K562 (cell line): ENCODE results near the gene PCDHGA7. TPM values are rescaled to one million over a fixed set of nuclear protein-coding genes. Genes with fewer than 3 reads are reported as not detected.

Source experiments
- ATF2 ChIP-seq: sonication (generic); formaldehyde crosslinking; IDR thresholded peaks from 2 replicates; pipeline ENCODE4 v1.8.1; 2022; ENCODE audit warnings: missing genetic modification reagents
- FOSL1 ChIP-seq: fragments of 200-800 bp; sonication (Bioruptor generic); conservative IDR thresholded peaks from 2 replicates; pipeline ENCODE4 v1.6.1; 2016; ENCODE audit warnings: missing genetic modification characterization, missing compliant biosample characterization
- HDAC1 ChIP-seq, 2 experiments: fragments of 450-650 bp; IDR thresholded peaks; 2 replicates each; pipeline ENCODE4 v1.6.1; 2016 to 2017; ENCODE audit warnings: inconsistent platforms in 1 of 2, mild to moderate bottlenecking in 1 of 2, moderate library complexity in 1 of 2
- KLF13 ChIP-seq: fragments of 450-650 bp; IDR thresholded peaks from 2 replicates; pipeline ENCODE4 v1.6.1; 2016; ENCODE audit warnings: missing genetic modification characterization, low read depth, mild to moderate bottlenecking, missing compliant biosample characterization, moderate library complexity, borderline replicate concordance
- NFE2 ChIP-seq: IDR thresholded peaks from 2 replicates; pipeline ENCODE4 v1.6.1; 2014; ENCODE audit warnings: antibody characterized with exemption, low read depth
- POLR2H ChIP-seq: IDR thresholded peaks from 2 replicates; pipeline ENCODE4 v1.6.1; 2016; ENCODE audit warnings: missing genetic modification characterization, low read depth, mild to moderate bottlenecking, control low read depth, missing compliant biosample characterization, moderate library complexity
- SIN3B ChIP-seq: fragments of 450-650 bp; IDR thresholded peaks from 2 replicates; pipeline ENCODE4 v1.6.1; 2017; ENCODE audit warnings: low read depth, mild to moderate bottlenecking, moderate library complexity
- SPI1 ChIP-seq: IDR thresholded peaks from 2 replicates; pipeline ENCODE4 v1.6.1; 2011; ENCODE audit warnings: low read depth, low read length, control low read depth, borderline replicate concordance
- TAF1 ChIP-seq: IDR thresholded peaks from 2 replicates; pipeline ENCODE4 v1.6.1; 2011; ENCODE audit warnings: mild to moderate bottlenecking, low read length, moderate library complexity; ENCODE audit not compliant: insufficient read depth, control insufficient read depth, severe bottlenecking; ENCODE audit errors: extremely low read depth
- TGIF2 ChIP-seq: sonication (generic); formaldehyde crosslinking; IDR thresholded peaks from 2 replicates; pipeline ENCODE4 v1.8.1; 2022; ENCODE audit warnings: mild to moderate bottlenecking, missing genetic modification reagents, moderate library complexity
- U2AF1 ChIP-seq: fragments of 200-400 bp; formaldehyde crosslinking; optimal IDR thresholded peaks from 2 replicates; pipeline ENCODE3; 2017; ENCODE audit warnings: mild to moderate bottlenecking, low read depth, low read length, moderate library complexity
- ZC3H8 ChIP-seq: fragments of 450-650 bp; IDR thresholded peaks from 2 replicates; pipeline ENCODE4 v1.6.1; 2017
- ZEB2 ChIP-seq: fragments of 450-650 bp; IDR thresholded peaks from 2 replicates; pipeline ENCODE4 v1.6.1; 2016
- ZNF449 ChIP-seq: fragments of 250-450 bp; sonication (Bioruptor Pico); IDR thresholded peaks from 2 replicates; pipeline ENCODE4 v1.8.0; 2022; ENCODE audit warnings: moderate library complexity, mild to moderate bottlenecking, inconsistent platforms
- polyA plus RNA-seq, 8 experiments: library from polyadenylated mRNA; depleted of rRNA in 4 of 8; stranded (reverse) in 5 of 8; unstranded in 3 of 8; fragments of >200 nt; fragmentation: Nextera tagmentation in 2 of 8; fragmentation: Illumina TruSeq in 1 of 8; extraction: Ambion mirVana in 2 of 8; extraction: Trizol in 1 of 8; gene quantifications; 2 replicates each; pipeline versions ENCODE4 v1.2.1 to v1.2.3, GENCODE V29; 2011 to 2014; ENCODE audit warnings: inconsistent platforms in 1 of 8, missing spikeins in 1 of 8
- total RNA-seq, 7 experiments: library from RNA; depleted of rRNA in 6 of 7; stranded (reverse); fragments of >200 nt in 6 of 7; fragmentation: Illumina TruSeq in 2 of 7; extraction: Trizol in 2 of 7; gene quantifications; 2 replicates each; pipeline versions ENCODE4 v1.2.1 to v1.2.3, GENCODE V29; 2011 to 2021; ENCODE audit warnings: low replicate concordance in 1 of 7
- TF ChIP-seq, protein P1 (sequence below): fragments of 250-450 bp; sonication (Bioruptor Pico); IDR thresholded peaks from 2 replicates; pipeline ENCODE4 v1.5.1; 2021; ENCODE audit warnings: mild to moderate bottlenecking
- TF ChIP-seq, protein P2 (sequence below): fragments of 200-800 bp; sonication (Bioruptor generic); IDR thresholded peaks from 2 replicates; pipeline ENCODE4 v1.6.1; 2016; ENCODE audit warnings: missing genetic modification characterization, missing compliant biosample characterization

The PCDHGA7 gene
- total and polyA plus RNA-seq, 9 of the 15 experiments (the other 6 are each of a cell fraction or from before 2014, with no cell fraction given) = 0.03 to 0.11 (median 0.06) TPM; not detected in 5

DNA sequence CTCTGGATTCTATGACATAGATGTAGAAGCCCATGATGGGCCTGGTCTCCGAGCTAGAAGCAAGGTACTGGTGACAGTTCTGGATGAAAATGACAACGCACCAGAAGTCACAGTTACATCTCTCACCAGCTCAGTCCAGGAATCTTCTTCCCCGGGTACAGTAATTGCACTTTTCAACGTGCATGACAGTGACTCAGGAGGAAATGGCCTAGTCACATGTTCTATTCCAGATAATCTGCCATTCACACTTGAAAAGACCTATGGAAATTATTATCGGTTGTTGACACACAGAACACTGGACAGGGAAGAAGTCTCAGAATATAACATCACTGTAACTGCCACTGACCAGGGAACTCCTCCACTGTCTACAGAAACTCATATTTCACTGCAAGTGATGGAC is 26.4 kb upstream of the PCDHGA7 start (continued):
- TF ChIP-seq ATF2 (CRISPR knock-in tag) = no peak
- no peak for TF ChIP-seq TAF1
- TF ChIP-seq POLR2H = no peak
- no peak for TF ChIP-seq HDAC1 (IDR thresholded peaks at IDR 0.05)
- TF ChIP-seq SPI1 = no peak
- TF ChIP-seq SIN3B = no peak
- no peak for TF ChIP-seq TGIF2 (CRISPR knock-in tag)
- TF ChIP-seq ZNF449 = no peak
- TF ChIP-seq, protein P1, sequence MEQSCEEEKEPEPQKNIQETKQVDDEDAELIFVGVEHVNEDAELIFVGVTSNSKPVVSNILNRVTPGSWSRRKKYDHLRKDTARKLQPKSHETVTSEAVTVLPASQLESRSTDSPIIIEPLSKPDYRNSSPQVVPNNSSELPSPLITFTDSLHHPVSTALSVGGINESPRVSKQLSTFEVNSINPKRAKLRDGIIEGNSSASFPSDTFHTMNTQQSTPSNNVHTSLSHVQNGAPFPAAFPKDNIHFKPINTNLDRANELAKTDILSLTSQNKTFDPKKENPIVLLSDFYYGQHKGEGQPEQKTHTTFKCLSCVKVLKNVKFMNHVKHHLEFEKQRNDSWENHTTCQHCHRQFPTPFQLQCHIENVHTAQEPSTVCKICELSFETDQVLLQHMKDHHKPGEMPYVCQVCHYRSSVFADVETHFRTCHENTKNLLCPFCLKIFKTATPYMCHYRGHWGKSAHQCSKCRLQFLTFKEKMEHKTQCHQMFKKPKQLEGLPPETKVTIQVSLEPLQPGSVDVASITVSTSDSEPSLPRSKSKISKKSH = no peak
- peak; percentile 28; the same call in 1 of the 2 replicates for TF ChIP-seq NFE2
- TF ChIP-seq ZC3H8 = no peak
- TF ChIP-seq ZEB2 = no peak
- TF ChIP-seq, protein P2, sequence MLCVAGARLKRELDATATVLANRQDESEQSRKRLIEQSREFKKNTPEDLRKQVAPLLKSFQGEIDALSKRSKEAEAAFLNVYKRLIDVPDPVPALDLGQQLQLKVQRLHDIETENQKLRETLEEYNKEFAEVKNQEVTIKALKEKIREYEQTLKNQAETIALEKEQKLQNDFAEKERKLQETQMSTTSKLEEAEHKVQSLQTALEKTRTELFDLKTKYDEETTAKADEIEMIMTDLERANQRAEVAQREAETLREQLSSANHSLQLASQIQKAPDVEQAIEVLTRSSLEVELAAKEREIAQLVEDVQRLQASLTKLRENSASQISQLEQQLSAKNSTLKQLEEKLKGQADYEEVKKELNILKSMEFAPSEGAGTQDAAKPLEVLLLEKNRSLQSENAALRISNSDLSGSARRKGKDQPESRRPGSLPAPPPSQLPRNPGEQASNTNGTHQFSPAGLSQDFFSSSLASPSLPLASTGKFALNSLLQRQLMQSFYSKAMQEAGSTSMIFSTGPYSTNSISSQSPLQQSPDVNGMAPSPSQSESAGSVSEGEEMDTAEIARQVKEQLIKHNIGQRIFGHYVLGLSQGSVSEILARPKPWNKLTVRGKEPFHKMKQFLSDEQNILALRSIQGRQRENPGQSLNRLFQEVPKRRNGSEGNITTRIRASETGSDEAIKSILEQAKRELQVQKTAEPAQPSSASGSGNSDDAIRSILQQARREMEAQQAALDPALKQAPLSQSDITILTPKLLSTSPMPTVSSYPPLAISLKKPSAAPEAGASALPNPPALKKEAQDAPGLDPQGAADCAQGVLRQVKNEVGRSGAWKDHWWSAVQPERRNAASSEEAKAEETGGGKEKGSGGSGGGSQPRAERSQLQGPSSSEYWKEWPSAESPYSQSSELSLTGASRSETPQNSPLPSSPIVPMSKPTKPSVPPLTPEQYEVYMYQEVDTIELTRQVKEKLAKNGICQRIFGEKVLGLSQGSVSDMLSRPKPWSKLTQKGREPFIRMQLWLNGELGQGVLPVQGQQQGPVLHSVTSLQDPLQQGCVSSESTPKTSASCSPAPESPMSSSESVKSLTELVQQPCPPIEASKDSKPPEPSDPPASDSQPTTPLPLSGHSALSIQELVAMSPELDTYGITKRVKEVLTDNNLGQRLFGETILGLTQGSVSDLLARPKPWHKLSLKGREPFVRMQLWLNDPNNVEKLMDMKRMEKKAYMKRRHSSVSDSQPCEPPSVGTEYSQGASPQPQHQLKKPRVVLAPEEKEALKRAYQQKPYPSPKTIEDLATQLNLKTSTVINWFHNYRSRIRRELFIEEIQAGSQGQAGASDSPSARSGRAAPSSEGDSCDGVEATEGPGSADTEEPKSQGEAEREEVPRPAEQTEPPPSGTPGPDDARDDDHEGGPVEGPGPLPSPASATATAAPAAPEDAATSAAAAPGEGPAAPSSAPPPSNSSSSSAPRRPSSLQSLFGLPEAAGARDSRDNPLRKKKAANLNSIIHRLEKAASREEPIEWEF (CRISPR knock-in tag) = no peak
- no peak for TF ChIP-seq KLF13 (tag)
- TF ChIP-seq U2AF1 = no peak
- TF ChIP-seq FOSL1 (tag) = 0 out of 2 replicates have a peak, but pooled peaks have one; percentile 26
